Activated T-helper 1 cell treated with anti-CD3 and anti-CD28 coated beads, Interleukin-12 subunit alpha, Interleukin-12 subunit beta, Interleukin-2, Interleukin-4 antibody, amounts not matched to agents 30 ng/mL and 10 ng/mL and 1 ng/mL, durations not matched to agents 14 hours and 24 hours and 36 hours (primary cell): ENCODE measurements around the gene ELAPOR2. TPM values are rescaled to one million over a fixed set of nuclear protein-coding genes. Genes with fewer than 3 reads are reported as not detected.
"Not testable (repeated sequence)": the region's sequence is repeated elsewhere in the genome, so short reads cannot be mapped to it uniquely, and the experiment has no call there.

Experiments used
- DNase-seq: peaks from one replicate; pipeline ENCODE4 v3.0.0; 2021; ENCODE audit warnings: low spot score
- H3K27ac Mint-ChIP-seq: one replicate; pipeline ENCODE4 v1.8.0; 2021; ENCODE audit warnings: mild to moderate bottlenecking, mixed read lengths
- H3K27me3 Mint-ChIP-seq: one replicate; pipeline ENCODE4 v1.8.0; 2022; ENCODE audit warnings: mild to moderate bottlenecking, moderate library complexity, mixed read lengths; ENCODE audit not compliant: insufficient read depth
- H3K36me3 Mint-ChIP-seq: one replicate; pipeline ENCODE4 v1.8.0; 2021; ENCODE audit warnings: low read depth, mixed read lengths
- H3K4me1 Mint-ChIP-seq: one replicate; pipeline ENCODE4 v1.8.0; 2021; ENCODE audit warnings: low read depth, mixed read lengths
- H3K4me3 Mint-ChIP-seq: one replicate; pipeline ENCODE4 v1.8.0; 2021; ENCODE audit warnings: mild to moderate bottlenecking, moderate library complexity, mixed read lengths
- H3K9me3 Mint-ChIP-seq: one replicate; pipeline ENCODE4 v1.8.0; 2021; ENCODE audit warnings: mixed read lengths
- intact Hi-C: fragments of 100-400 bp; cut with micrococcal nuclease; formaldehyde crosslinking; loops from one replicate; pipeline ENCODE4 v1.15.1; 2024
- total RNA-seq: library from RNA; stranded (reverse); gene quantifications from 2 replicates; pipeline ENCODE4 v1.2.3, GENCODE V29; 2022

The ELAPOR2 gene
- total RNA-seq, 1 donor from 2014 or later, result 2.3 TPM

DNA sequence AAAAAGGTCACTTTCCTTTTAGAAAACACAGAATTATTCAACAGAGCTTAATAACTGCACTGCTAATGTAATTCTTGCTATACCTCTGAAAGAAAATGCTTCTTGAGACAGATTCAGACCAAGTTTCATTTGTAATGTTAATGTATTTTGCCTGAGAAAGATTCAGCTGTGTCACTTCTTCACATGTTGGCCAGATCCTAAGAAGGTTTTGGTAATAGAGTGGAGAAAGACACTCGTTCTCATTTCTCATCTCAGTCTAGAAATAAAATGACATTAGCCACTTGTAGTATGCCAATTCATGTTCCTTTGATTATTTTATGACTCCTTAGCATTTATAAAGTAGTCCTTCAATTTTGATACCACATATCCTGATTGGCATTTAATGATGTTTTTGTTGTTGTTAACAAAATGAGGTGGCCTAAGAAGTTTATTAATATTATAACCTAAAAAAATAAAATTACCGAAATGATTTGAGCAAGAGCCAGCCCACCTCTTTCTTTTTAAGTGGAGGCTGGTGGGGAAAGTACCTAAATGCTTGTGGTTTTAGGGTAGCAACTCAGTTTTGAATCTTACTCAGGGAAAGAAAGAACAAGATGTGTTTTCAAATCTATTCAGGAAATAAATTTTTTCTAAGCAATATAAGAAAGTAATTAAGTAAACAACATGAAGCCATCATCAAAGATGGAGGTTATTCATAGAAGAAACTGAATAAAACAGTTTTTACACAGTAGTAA, 16.4 kb upstream of the ELAPOR2 start:
- Mint-ChIP-seq H3K27ac (no peak overlapping the region), H3K27me3 (peaks cover 6% of the 10 kb centered on the region), H3K36me3 (no peaks in the 10 kb centered on the region), H3K4me1 (peaks cover 4% of the 10 kb centered on the region), H3K4me3 (no peak overlapping the region), H3K9me3 (no peaks in the 10 kb centered on the region)
- no peak for DNase-seq
- intact Hi-C loops, result no loop called here

DNA sequence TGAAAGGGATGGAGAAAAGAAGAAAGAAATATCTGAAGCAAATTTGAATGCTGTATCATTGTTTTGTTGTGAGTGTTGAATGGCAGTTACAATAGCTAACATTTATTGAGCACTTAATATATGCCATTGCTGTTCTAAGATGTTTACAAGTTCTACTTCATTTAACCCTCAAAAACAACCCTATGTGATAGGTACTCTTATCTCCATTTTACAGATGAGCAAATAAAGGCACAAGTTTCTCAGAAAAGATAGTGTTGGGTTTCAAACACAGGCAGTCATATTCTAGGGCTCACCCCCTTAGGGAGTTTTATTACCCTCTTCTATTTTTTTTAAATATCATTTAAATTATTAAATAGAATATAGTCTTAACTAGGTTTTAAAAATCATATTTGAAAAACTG, 8.3 kb upstream of the ELAPOR2 start:
- H3K9me3 Mint-ChIP-seq, result no peaks in the 10 kb centered on the region

DNA sequence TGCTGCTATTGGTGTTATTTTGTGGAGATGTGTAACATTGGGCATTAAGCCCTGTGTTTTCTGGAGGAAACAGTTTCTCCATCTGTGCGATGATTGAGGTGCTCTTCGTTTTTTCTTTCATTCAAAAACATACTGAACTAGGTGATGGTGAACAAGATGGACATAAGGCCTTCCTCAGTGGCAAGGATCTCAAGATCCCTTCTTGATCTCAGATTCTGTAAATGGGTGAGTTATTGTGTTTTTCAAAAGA, 759 bp upstream of the ELAPOR2 start:
- Mint-ChIP-seq H3K9me3 (no peaks in the 10 kb centered on the region), H3K27me3 (peaks cover 17% of the 10 kb centered on the region), H3K36me3 (no peaks in the 10 kb centered on the region), H3K4me1 (peaks cover 8% of the 10 kb centered on the region), H3K4me3 (peak overlapping the region; percentile 70), H3K27ac (no peak overlapping the region)
- no peak for DNase-seq
- intact Hi-C loops, result loop anchor here (1.0 kb wide), 1 partner anchor 92 kb away; the partner anchor contains the start of gene DMTF1

More for the DNA sequence above, 8.3 kb upstream of the ELAPOR2 start:
- no peaks in the 10 kb centered on the region for H3K36me3 Mint-ChIP-seq
- no peak overlapping the region for H3K27ac Mint-ChIP-seq
- intact Hi-C loops, result no loop called here
- H3K4me3 Mint-ChIP-seq, result no peak overlapping the region
- H3K27me3 Mint-ChIP-seq, result peaks cover 15% of the 10 kb centered on the region
- H3K4me1 Mint-ChIP-seq, result no peaks in the 10 kb centered on the region
- DNase-seq, result no peak

DNA sequence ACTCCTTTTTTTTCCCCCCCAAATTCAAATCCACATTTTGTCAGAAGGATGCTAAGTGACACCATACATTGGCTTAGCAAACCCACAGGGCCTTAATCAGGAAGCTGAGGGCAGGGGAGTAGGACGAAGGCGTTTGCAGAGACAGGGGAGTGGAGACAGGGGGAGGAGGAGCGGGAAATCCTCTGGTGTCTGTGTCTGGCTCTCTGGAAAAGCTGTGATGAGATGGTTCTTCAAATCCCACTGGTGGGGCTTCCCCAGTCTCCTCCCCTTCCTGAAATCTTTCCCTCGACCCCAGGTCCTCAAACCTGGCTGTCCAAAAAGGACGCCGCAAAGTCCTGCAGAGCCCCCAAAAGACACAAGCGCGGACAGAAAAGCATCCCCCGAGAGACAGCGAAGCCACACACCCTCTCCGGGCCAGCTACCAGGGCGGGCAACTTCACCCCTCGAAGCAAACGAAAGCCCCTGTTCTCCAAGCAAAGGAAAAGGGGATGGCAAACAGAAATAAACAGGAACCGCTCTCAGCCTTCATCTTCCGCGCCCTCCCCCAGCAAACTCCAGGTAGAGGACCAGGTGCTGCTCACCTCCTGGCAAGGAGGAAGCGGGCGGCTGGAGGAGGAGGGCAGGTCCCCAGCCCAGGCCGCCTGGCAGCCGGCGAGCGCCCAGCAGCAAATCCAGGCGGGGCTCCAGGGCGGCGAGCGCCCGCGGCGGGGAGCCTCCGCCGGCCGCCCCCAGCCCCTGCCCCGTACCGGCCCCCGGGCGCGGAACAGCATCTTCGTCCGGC, 520 bp downstream of the ELAPOR2 start:
- intact Hi-C loops, result loop anchor here (2.0 to 10.0 kb wide), 5 partner anchors 20 to 816 kb away; partner anchors contain the start of genes DBF4, SLC25A40 and TMEM243
- peak overlapping the region; percentile 20 for H3K27ac Mint-ChIP-seq
- H3K27me3 Mint-ChIP-seq, result peaks cover 17% of the 10 kb centered on the region
- H3K4me1 Mint-ChIP-seq, result peaks cover 8% of the 10 kb centered on the region
- no peak for DNase-seq
- H3K4me3 Mint-ChIP-seq, result peak overlapping the region; percentile 43
- no peaks in the 10 kb centered on the region for H3K36me3 Mint-ChIP-seq
- no peaks in the 10 kb centered on the region for H3K9me3 Mint-ChIP-seq

DNA sequence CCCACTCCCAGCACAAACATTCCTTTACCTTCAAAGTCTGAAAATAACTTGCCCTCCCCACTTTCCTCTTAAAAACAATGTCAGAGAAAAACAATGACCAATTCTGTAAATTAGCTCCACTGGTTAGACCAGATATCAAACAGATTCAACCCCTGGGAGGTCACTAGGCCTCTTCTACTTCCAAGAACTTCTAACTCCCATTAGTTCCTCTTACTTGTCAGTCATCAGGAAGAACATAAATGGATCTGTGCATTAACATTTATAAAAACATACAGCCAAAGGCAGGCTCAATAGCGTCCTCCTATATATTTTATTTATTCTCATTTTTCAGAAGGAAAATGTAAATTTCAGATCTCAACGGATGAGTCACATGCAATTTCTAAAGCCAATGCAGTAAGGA, 2.2 kb downstream of the ELAPOR2 start:
- no peak overlapping the region for H3K4me3 Mint-ChIP-seq
- H3K9me3 Mint-ChIP-seq, result no peaks in the 10 kb centered on the region
- no peaks in the 10 kb centered on the region for H3K36me3 Mint-ChIP-seq
- H3K27me3 Mint-ChIP-seq, result peaks cover 17% of the 10 kb centered on the region
- no peak for DNase-seq
- H3K27ac Mint-ChIP-seq, result no peak overlapping the region
- intact Hi-C loops, result loop anchor here (5.0 to 10.0 kb wide), 3 partner anchors 120 to 818 kb away; partner anchors contain the start of genes DBF4 and SLC25A40
- H3K4me1 Mint-ChIP-seq, result peaks cover 8% of the 10 kb centered on the region

DNA sequence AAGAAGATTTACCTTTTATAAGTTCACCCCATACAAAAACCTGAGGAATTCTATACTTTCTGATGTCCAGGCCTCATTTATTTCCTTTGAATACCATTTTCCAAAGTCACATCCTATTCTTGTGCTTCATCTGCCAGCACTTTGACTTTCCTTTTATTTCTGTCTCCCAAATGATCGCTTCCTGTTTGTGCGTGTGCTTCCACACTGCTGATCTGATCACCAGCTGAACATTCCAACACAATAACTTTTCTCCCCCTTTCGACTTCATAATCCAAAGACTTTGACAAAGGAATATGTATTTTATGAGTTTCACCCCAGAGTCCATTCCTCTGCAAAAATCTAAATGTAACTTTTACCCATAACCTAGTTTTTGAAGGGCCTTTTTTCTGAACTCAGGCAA, 3.1 kb downstream of the ELAPOR2 start:
- H3K9me3 Mint-ChIP-seq, result no peaks in the 10 kb centered on the region
- no peaks in the 10 kb centered on the region for H3K36me3 Mint-ChIP-seq
- peaks cover 8% of the 10 kb centered on the region for H3K4me1 Mint-ChIP-seq
- intact Hi-C loops, result loop anchor here (5.0 to 10.0 kb wide), 3 partner anchors 119 to 818 kb away; partner anchors contain the start of genes DBF4 and SLC25A40
- peaks cover 16% of the 10 kb centered on the region for H3K27me3 Mint-ChIP-seq
- no peak for DNase-seq
- no peak overlapping the region for H3K27ac Mint-ChIP-seq
- H3K4me3 Mint-ChIP-seq, result no peak overlapping the region

DNA sequence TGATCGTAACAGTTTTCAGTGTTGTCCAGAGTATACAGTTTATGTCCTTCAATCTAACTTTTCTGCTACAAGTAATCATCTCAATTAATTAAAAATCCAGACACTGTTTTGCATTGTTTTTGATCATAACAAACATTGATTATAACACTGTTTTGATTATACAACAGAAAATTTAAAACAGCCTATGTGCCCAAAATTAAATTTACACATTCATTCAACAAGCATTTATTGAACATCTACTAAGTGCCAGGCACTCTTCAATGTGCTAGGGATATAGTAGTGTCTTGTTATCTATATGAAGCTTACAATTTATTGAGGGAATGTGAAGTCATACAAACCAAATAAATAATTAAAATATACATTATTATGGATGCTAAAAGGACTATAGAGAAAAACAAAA, 10.6 kb downstream of the ELAPOR2 start:
- Mint-ChIP-seq H3K27ac (no peak overlapping the region), H3K4me3 (no peak overlapping the region)
- intact Hi-C loops, result no loop called here

DNA sequence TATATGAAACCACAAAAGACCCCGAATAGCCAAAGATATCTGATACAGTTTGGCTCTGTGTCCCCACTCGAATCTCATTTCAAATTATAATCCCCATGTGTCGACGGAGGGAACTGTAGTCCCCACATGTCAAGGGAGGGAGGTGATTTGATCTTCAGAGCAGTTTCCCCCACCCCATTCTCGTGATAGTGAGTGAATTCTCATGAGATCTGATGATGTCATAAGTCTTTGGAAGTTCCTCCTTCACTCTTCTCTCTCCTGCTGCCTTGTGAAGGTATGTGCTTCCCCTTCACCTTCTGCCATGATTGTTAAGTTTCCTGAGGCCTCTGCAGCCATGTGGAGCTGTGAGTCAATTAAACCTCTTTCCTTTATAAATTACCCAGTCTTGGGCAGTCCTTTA, 13.0 kb downstream of the ELAPOR2 start:
- no peaks in the 10 kb centered on the region for H3K27me3 Mint-ChIP-seq

More for the DNA sequence above, 10.6 kb downstream of the ELAPOR2 start:
- Mint-ChIP-seq H3K9me3 (peaks cover 3% of the 10 kb centered on the region), H3K36me3 (no peaks in the 10 kb centered on the region), H3K4me1 (no peaks in the 10 kb centered on the region), H3K27me3 (no peaks in the 10 kb centered on the region)
- DNase-seq, result no peak

DNA sequence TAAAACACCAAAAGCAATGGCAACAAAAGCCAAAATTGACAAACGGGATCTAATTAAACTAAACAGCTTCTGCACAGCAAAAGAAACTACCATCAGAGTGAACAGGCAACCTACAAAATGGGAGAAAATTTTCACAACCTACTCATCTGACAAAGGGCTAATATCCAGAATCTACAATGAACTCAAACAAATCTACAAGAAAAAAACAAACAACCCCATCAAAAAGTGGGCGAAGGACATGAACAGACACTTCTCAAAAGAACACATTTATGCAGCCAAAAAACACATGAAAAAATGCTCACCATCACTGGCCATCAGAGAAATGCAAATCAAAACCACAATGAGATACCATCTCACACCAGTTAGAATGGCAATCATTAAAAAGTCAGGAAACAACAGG, 14.7 kb downstream of the ELAPOR2 start:
- DNase-seq, H3K27ac Mint-ChIP-seq, H3K36me3 Mint-ChIP-seq, H3K27me3 Mint-ChIP-seq, intact Hi-C loops, H3K9me3 Mint-ChIP-seq, H3K4me1 Mint-ChIP-seq, H3K4me3 Mint-ChIP-seq: not testable (repeated sequence)

More for the DNA sequence above, 13.0 kb downstream of the ELAPOR2 start:
- H3K9me3 Mint-ChIP-seq, result peaks cover 7% of the 10 kb centered on the region
- H3K27ac Mint-ChIP-seq, result no peak overlapping the region
- H3K4me3 Mint-ChIP-seq, result no peak overlapping the region
- no peaks in the 10 kb centered on the region for H3K36me3 Mint-ChIP-seq
- no peak for DNase-seq
- intact Hi-C loops, result no loop called here
- H3K4me1 Mint-ChIP-seq, result no peaks in the 10 kb centered on the region

DNA sequence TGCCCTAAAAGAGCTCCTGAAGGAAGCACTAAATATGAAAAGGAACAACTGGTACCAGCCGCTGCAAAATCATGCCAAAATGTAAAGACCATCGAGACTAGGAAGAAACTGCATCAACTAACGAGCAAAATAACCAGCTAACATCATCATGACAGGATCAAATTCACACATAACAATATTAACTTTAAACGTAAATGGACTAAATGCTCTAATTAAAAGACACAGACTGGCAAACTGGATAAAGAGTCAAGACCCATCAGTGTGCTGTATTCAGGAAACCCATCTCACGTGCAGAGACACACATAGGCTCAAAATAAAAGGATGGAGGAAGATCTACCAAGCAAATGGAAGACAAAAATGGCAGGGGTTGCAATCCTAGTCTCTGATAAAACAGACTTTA, 17.9 kb downstream of the ELAPOR2 start:
- DNase-seq, H3K36me3 Mint-ChIP-seq, H3K27me3 Mint-ChIP-seq, intact Hi-C loops, H3K4me3 Mint-ChIP-seq, H3K27ac Mint-ChIP-seq, H3K4me1 Mint-ChIP-seq, H3K9me3 Mint-ChIP-seq: not testable (repeated sequence)

DNA sequence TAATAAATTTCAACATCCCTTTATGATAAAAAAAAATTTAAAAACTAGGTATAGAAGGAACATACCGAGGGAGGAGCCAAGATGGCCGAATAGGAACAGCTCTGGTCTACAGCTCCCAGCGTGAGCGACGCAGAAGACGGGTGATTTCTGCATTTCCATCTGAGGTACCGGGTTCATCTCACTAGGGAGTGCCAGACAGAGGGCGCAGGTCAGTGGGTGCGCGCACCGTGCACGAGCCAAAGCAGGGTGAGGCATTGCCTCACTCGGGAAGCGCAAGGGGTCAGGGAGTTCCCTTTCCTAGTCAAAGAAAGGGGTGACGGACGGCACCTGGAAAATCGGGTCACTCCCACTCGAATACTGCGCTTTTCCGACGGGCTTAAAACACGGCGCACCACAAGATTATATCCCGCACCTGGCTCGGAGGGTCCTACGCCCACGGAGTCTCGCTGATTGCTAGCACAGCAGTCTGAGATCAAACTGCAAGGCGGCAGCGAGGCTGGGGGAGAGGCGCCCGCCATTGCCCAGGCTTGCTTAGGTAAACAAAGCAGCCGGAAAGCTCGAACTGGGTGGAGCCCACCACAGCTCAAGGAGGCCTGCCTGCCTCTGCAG, 19.7 kb downstream of the ELAPOR2 start:
- not testable (repeated sequence) for H3K27me3 Mint-ChIP-seq, H3K36me3 Mint-ChIP-seq, H3K9me3 Mint-ChIP-seq, H3K4me1 Mint-ChIP-seq
- DNase-seq, result peak; percentile 17
- peak overlapping the region; percentile 72 for H3K4me3 Mint-ChIP-seq
- H3K27ac Mint-ChIP-seq, result peak overlapping the region; percentile 65
- intact Hi-C loops, result loop anchor here (2.0 kb wide), 1 partner anchor 19 kb away; the partner anchor contains the start of gene ELAPOR2

DNA sequence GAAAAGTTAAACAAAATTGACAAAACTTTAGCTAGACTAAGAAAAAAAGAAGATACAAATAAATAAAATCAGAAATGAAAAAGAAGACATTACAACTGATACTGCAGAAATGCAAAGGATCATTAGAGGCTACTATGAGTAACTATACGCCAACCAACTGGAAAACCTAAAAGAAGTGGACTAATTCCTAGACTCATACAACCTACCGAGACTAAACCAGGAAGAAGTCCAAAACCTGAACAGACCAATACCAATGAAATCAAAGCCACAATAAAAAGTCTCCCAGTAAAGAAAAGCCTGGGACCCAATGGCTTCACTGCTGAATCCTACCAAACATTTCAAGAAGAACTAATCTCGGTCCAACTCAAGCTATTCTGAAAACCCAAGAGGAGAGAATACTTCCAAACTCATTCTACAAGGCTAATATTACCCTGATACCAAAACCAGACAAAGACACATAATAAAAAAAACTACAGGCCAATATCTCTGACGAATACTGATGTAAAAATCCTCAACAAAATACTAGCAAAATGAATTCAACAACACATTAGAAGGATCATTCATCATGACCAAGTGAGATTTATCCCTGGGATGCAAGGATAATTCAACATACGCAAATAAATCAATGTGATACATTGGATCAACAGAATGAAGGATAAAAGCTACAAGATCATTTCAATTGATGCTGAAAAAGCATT, 20.3 kb downstream of the ELAPOR2 start:
- H3K27ac Mint-ChIP-seq, result peak overlapping the region; percentile 6
- H3K4me3 Mint-ChIP-seq, result peak overlapping the region; percentile 72
- intact Hi-C loops, result loop anchor here (2.0 kb wide), 1 partner anchor 20 kb away; the partner anchor contains the start of gene ELAPOR2
- H3K4me1 Mint-ChIP-seq, result no peaks in the 10 kb centered on the region
- no peaks in the 10 kb centered on the region for H3K27me3 Mint-ChIP-seq
- DNase-seq, result no peak
- peaks cover 4% of the 10 kb centered on the region for H3K9me3 Mint-ChIP-seq
- no peaks in the 10 kb centered on the region for H3K36me3 Mint-ChIP-seq
